Activated T-helper 17 cell treated with anti-CD3 and anti-CD28 coated beads, Interleukin-2, amount 50 U/mL, for 72 hours (primary cell): ENCODE measurements around the gene SLC2A8. TPM values are rescaled to one million over a fixed set of nuclear protein-coding genes. Genes with fewer than 3 reads are reported as not detected.

Experiments used
- ATAC-seq: fragments of 150-1000 bp; cut with Tn5 transposase; replicated peaks from 2 replicates; pipeline ENCODE4 v1.10.0; 2021; ENCODE audit warnings: mild to moderate bottlenecking, moderate library complexity
- H3K27ac Mint-ChIP-seq: one replicate; pipeline ENCODE4 v1.8.0; 2022; ENCODE audit warnings: mixed read lengths
- H3K27me3 Mint-ChIP-seq: one replicate; pipeline ENCODE4 v1.8.0; 2022; ENCODE audit warnings: mixed read lengths
- H3K36me3 Mint-ChIP-seq: one replicate; pipeline ENCODE4 v1.8.0; 2022; ENCODE audit warnings: low read depth, mild to moderate bottlenecking, mixed read lengths
- H3K4me1 Mint-ChIP-seq: one replicate; pipeline ENCODE4 v1.8.0; 2022; ENCODE audit warnings: mixed read lengths
- H3K4me3 Mint-ChIP-seq: one replicate; pipeline ENCODE4 v1.8.0; 2022; ENCODE audit warnings: mild to moderate bottlenecking, mixed read lengths
- H3K9me3 Mint-ChIP-seq: one replicate; pipeline ENCODE4 v1.8.0; 2022; ENCODE audit warnings: mixed read lengths
- total RNA-seq, 2 donors: library from RNA; stranded (reverse); gene quantifications; one replicate each; pipeline ENCODE4 v1.2.3, GENCODE V29; 2022

The SLC2A8 gene
- total RNA-seq, 2 donors from 2014 or later: 3.0 TPM

- H3K36me3 Mint-ChIP-seq: no peaks in the 10 kb centered on the region
- H3K27ac Mint-ChIP-seq: peak overlapping the region; percentile 60
- peak overlapping the region; percentile 60 for H3K4me3 Mint-ChIP-seq
- H3K9me3 Mint-ChIP-seq: no peaks in the 10 kb centered on the region
- H3K4me1 Mint-ChIP-seq: peaks cover 11% of the 10 kb centered on the region
- H3K27me3 Mint-ChIP-seq: peaks cover 47% of the 10 kb centered on the region
- no peak for ATAC-seq
Measured at GRCh38 chr9:127389381-127390247, 7.4 kb upstream of the SLC2A8 start.

- no peak for ATAC-seq
- H3K4me3 Mint-ChIP-seq: no peak overlapping the region
- no peaks in the 10 kb centered on the region for H3K9me3 Mint-ChIP-seq
- H3K4me1 Mint-ChIP-seq: peaks cover 11% of the 10 kb centered on the region
- no peak overlapping the region for H3K27ac Mint-ChIP-seq
- no peaks in the 10 kb centered on the region for H3K36me3 Mint-ChIP-seq
- peaks cover 47% of the 10 kb centered on the region for H3K27me3 Mint-ChIP-seq
Measured at GRCh38 chr9:127390248-127390545, 6.8 kb upstream of the SLC2A8 start.

- H3K4me1 Mint-ChIP-seq: peaks cover 11% of the 10 kb centered on the region
- no peaks in the 10 kb centered on the region for H3K9me3 Mint-ChIP-seq
- H3K4me3 Mint-ChIP-seq: no peak overlapping the region
- H3K36me3 Mint-ChIP-seq: no peaks in the 10 kb centered on the region
- H3K27me3 Mint-ChIP-seq: peaks cover 49% of the 10 kb centered on the region
- H3K27ac Mint-ChIP-seq: no peak overlapping the region
- ATAC-seq: no peak
Measured at GRCh38 chr9:127390563-127390962, 6.4 kb upstream of the SLC2A8 start.

- Mint-ChIP-seq H3K4me3 (no peak overlapping the region), H3K9me3 (no peaks in the 10 kb centered on the region), H3K4me1 (peaks cover 8% of the 10 kb centered on the region), H3K36me3 (no peaks in the 10 kb centered on the region), H3K27me3 (peaks cover 43% of the 10 kb centered on the region), H3K27ac (no peak overlapping the region)
- ATAC-seq: no peak
Measured at GRCh38 chr9:127392166-127392565, 4.8 kb upstream of the SLC2A8 start.

- Mint-ChIP-seq H3K27me3 (peaks cover 43% of the 10 kb centered on the region), H3K4me1 (peaks cover 8% of the 10 kb centered on the region), H3K36me3 (no peaks in the 10 kb centered on the region), H3K9me3 (no peaks in the 10 kb centered on the region), H3K4me3 (no peak overlapping the region), H3K27ac (no peak overlapping the region)
- no peak for ATAC-seq
Measured at GRCh38 chr9:127392976-127393375, 4.0 kb upstream of the SLC2A8 start.

GRCh38 chr9:127393645-127394044 is 3.3 kb upstream of the SLC2A8 start:
- H3K4me1 Mint-ChIP-seq: peaks cover 7% of the 10 kb centered on the region
- no peaks in the 10 kb centered on the region for H3K36me3 Mint-ChIP-seq
- no peak overlapping the region for H3K4me3 Mint-ChIP-seq
- ATAC-seq: no peak
- peaks cover 49% of the 10 kb centered on the region for H3K27me3 Mint-ChIP-seq
- H3K27ac Mint-ChIP-seq: no peak overlapping the region
- H3K9me3 Mint-ChIP-seq: no peaks in the 10 kb centered on the region

- Mint-ChIP-seq H3K27me3 (peaks cover 47% of the 10 kb centered on the region), H3K4me3 (peak overlapping the region; percentile 60), H3K27ac (no peak overlapping the region), H3K36me3 (no peaks in the 10 kb centered on the region), H3K9me3 (no peaks in the 10 kb centered on the region), H3K4me1 (no peaks in the 10 kb centered on the region)
- ATAC-seq: no peak
Measured at GRCh38 chr9:127395497-127396252, 1.3 kb upstream of the SLC2A8 start.

- Mint-ChIP-seq H3K36me3 (no peaks in the 10 kb centered on the region), H3K4me3 (peak overlapping the region; percentile 60), H3K27ac (no peak overlapping the region), H3K4me1 (no peaks in the 10 kb centered on the region), H3K27me3 (peaks cover 48% of the 10 kb centered on the region), H3K9me3 (no peaks in the 10 kb centered on the region)
- ATAC-seq: no peak
Measured at GRCh38 chr9:127396253-127396807, 639 bp upstream of the SLC2A8 start.

GRCh38 chr9:127397646-127398274 is 791 bp downstream of the SLC2A8 start:
- peak overlapping the region; percentile 72 for H3K4me3 Mint-ChIP-seq
- no peak for ATAC-seq
- peaks cover 43% of the 10 kb centered on the region for H3K27me3 Mint-ChIP-seq
- H3K27ac Mint-ChIP-seq: no peak overlapping the region
- H3K36me3 Mint-ChIP-seq: no peaks in the 10 kb centered on the region
- no peaks in the 10 kb centered on the region for H3K4me1 Mint-ChIP-seq
- H3K9me3 Mint-ChIP-seq: no peaks in the 10 kb centered on the region

- H3K36me3 Mint-ChIP-seq: no peaks in the 10 kb centered on the region
- ATAC-seq: no peak
- H3K4me1 Mint-ChIP-seq: no peaks in the 10 kb centered on the region
- peaks cover 38% of the 10 kb centered on the region for H3K27me3 Mint-ChIP-seq
- H3K4me3 Mint-ChIP-seq: peak overlapping the region; percentile 72
- H3K27ac Mint-ChIP-seq: peak overlapping the region; percentile 23
- H3K9me3 Mint-ChIP-seq: no peaks in the 10 kb centered on the region
Measured at GRCh38 chr9:127398275-127398647, 1.3 kb downstream of the SLC2A8 start.

GRCh38 chr9:127398715-127399400 is 1.9 kb downstream of the SLC2A8 start:
- Mint-ChIP-seq H3K4me1 (no peaks in the 10 kb centered on the region), H3K9me3 (no peaks in the 10 kb centered on the region), H3K4me3 (peak overlapping the region; percentile 72), H3K27ac (peak overlapping the region; percentile 23), H3K36me3 (no peaks in the 10 kb centered on the region), H3K27me3 (peaks cover 35% of the 10 kb centered on the region)
- ATAC-seq: no peak

GRCh38 chr9:127399736-127400269 is 2.8 kb downstream of the SLC2A8 start:
- ATAC-seq: no peak
- no peaks in the 10 kb centered on the region for H3K4me1 Mint-ChIP-seq
- H3K27me3 Mint-ChIP-seq: peaks cover 33% of the 10 kb centered on the region
- H3K36me3 Mint-ChIP-seq: no peaks in the 10 kb centered on the region
- no peak overlapping the region for H3K27ac Mint-ChIP-seq
- no peak overlapping the region for H3K4me3 Mint-ChIP-seq
- H3K9me3 Mint-ChIP-seq: no peaks in the 10 kb centered on the region

- H3K4me3 Mint-ChIP-seq: no peak overlapping the region
- H3K36me3 Mint-ChIP-seq: no peaks in the 10 kb centered on the region
- H3K9me3 Mint-ChIP-seq: no peaks in the 10 kb centered on the region
- H3K27ac Mint-ChIP-seq: no peak overlapping the region
- no peaks in the 10 kb centered on the region for H3K4me1 Mint-ChIP-seq
- no peak for ATAC-seq
- peaks cover 23% of the 10 kb centered on the region for H3K27me3 Mint-ChIP-seq
Measured at GRCh38 chr9:127402401-127403090, 5.6 kb downstream of the SLC2A8 start.
